ENCODE results near the gene HNRNPA3.
A peak's percentile ranks its signal among the peaks of the same experiment; 100 is the strongest.
"Not testable (repeated sequence)": the region's sequence is repeated elsewhere in the genome, so short reads cannot be mapped to it uniquely, and the experiment has no call there.

The HNRNPA3 gene

DNA sequence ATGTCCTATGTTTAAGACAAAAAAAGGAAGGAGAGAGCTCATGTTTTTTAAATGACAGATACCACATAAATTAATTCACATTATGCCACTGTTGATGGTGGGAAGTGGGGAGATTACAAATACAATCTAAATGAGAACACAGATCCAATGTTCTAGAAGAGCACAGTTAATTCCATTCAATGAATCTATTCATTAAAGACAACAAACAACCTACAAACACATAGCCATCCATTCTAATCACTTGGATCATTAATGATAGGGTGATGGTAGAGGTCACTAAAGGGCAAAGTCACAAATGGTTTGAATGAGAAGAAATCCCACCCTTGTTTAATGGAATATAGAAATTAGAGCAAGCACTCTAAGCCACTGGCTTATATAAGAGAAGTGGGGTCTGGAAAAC is 21.7 kb downstream of the HNRNPA3 start:
- DNase-seq = no peak

DNA sequence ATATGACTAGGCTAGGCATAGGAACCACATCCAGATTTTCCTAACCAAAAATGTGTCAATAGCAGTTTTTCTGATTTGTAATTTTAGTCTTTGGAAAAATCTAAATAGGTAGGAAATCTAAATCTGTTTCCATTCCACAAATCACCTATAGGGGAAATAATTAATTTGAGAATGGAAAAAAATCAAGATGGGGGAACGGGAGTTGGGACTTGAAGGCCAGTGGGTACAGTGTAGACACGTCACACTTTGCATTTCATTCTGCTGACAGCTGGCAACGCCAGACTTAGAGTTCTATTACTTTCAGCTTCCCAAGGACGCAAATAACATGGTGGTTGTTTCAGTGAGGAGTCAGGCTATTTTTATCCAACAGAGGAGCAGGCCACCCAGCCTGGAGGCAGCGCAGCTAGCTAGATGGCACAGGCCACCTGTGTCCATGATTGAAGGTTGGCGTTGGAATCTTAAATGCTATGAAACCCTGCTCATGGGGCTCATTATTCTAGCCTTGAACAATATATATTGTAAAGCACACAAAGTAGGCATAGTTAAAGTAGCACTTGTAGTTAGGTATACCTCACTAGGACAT is 23.4 kb downstream of the HNRNPA3 start:
- no peak for DNase-seq

- no peak for DNase-seq
These were observed 25.3 kb downstream of the HNRNPA3 start for GRCh38 chr2:177237932-177238331.

GRCh38 chr2:177239053-177239452 is 26.5 kb downstream of the HNRNPA3 start:
- no peak for DNase-seq

DNA sequence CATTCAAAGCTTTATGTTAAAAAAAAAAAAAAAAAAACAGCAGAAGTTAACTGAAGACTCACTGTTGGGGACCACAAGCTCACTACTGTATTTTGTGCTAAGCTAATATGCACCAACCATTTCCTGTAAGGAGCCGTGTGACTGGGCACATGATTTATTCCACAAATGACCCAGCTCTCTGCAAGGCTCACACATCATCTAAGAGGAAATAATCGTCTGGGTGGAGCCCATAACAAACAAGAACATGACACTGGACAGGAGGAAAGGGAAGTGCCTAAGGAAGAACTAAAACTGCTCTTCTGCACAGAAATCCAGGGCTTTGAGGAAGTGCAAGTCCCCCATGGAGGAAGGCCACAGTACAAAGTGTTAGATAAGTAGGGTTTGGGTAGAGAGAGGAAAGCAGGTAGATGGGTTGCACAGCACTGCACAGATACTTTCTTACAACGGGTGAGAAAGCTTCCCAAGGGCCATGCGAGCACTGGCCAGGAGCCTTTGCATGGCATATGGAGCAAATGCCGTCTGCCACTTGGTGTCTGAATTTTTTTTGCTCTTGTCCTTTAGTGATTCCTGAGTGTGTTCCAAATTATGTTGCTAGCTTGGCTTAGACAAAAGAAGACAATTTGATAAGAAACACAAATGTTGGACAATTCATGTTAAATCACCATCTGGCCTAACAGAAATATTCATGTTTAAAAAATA is 27.5 kb downstream of the HNRNPA3 start:
- DNase-seq = peak; percentile 96

DNA sequence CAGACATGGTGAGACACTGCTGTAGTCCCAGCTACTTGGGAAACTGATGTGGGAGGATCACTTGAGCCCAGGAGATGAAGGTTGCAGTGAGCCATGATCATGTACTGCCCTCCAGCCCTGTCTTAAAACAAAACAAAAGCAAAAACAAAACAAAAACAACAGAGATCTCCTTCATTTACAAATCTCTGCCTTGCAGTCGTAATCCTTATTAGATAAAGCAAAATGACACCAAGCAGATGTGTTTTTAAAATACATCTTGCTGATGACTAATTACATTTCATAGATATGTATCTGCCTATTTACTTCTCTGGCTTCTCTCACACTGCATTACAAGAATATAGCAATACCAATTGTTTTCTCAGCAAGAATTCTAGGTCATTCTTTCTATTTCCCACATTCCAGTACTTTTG is 29.1 kb downstream of the HNRNPA3 start:
- peak; percentile 69 for DNase-seq

GRCh38 chr2:177242121-177242987 is 29.8 kb downstream of the HNRNPA3 start:
- DNase-seq = peak; percentile 72

- DNase-seq = no peak
These were observed 30.5 kb downstream of the HNRNPA3 start for GRCh38 chr2:177243073-177243472.

GRCh38 chr2:177243476-177243875 is 30.9 kb downstream of the HNRNPA3 start:
- no peak for DNase-seq

- no peak for DNase-seq
These were observed 31.7 kb downstream of the HNRNPA3 start for GRCh38 chr2:177244244-177244771.

GRCh38 chr2:177245010-177245422 is 32.4 kb downstream of the HNRNPA3 start:
- DNase-seq = peak; percentile 65

DNA sequence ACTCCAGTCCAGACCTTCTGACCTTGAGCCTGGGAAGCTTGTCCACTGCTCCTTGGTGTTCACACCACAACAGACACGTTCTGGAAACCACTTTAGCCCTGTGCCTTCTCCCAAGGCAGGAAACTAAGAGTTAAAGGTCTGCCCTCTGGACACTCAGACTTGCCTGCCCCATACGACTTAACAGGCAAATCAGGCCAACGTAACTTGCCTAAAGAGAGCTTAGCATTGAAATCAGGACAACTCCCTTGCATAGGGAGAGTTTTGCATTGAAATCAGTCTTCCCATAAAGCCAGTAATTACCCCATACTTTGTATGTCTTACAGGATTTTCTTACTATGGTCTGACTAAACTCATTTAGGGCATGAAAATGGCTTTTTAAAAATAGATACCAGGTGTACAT is 33.4 kb downstream of the HNRNPA3 start:
- DNase-seq = no peak

DNA sequence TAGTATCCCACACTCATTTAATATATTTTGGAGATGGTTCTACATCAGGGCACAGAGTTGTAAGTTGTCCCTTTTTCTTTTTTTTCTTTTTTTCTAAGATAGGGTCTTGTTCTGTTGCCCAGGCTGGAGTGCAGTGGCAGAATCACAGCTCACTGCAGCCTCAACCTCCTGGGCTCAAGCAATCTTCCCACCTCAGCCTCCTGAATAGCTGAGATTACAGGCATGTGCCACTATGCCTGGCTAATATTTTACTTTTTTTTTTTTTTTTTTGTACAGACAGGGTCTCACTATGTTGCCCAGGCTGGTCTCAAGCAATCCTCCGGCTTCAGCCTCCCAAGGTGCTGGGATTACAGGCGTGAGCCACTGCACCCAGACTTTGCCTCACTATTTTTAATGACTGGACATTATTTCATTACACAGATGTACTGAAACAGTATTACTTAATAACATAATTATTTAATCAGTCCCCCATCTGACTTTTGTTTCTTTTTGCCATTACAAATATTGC is 34.0 kb downstream of the HNRNPA3 start:
- DNase-seq = not testable (repeated sequence)

DNA sequence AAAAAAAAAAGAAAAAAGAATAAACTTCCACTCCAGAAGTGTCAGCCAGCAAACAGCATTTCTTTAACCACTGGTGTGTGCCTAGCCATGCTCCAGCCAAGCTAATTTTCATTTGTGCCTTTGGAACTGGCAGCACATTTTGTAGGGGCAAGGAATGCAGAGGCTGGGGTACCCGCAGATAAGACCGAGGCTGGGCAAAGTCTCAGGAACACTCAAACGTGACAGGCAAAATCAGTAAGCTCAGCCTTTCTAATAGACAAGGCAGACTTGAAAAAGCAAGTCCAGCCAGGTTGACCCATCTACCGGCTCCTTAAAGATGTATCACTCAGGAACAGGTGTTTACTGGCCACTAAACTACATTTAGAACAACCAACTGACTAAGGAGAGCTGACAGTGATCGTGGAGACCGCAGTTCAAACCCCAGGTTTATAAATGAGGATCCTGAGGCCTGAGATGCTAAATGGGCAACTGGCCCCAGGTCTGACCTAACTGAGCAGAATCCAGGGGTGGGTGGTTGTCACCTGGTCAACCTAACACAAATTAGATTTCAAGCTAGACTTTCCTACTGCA is 35.2 kb downstream of the HNRNPA3 start:
- no peak for DNase-seq

DNA sequence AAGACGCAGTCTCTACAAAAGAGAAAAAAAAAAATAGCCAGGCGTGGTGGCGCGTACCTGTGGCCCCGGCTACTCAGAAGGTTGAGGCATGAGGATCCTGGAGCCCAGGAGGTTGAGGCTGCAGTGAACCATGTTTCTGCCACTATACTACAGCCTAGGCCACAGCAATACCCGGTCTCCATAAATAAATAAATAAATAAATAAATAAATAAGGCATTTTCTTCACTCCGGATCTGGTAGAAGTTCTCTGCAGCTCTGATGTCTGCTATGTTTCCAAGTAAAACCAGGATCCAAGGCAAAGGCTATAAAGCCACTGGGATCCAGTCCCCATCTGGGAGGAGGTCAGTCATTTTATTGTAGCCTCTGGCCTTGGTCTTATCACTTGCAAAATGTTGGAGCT is 36.4 kb downstream of the HNRNPA3 start:
- no peak for DNase-seq

DNA sequence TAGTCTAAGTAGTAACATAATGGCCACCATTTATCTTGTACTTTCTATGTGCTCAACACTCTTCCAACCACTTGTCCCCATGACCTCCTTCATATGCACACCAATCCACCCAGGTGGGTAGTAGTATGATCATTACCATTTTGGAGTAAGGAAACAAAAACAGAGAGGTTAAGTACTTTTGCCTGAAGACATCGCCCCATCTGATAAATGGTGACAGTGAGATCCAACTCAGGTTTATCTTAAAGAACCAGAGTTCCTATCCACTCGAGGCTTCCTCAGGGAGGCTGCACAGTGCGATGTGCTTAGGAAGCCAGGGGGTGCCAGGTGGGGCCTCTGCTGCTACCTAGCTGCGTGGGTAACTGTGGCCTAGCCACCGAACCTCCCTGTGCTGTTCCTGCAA is 37.9 kb downstream of the HNRNPA3 start:
- no peak for DNase-seq

GRCh38 chr2:177251165-177251542 is 38.6 kb downstream of the HNRNPA3 start:
- no peak for DNase-seq

- DNase-seq = peak; percentile 35
These were observed 40.4 kb downstream of the HNRNPA3 start for GRCh38 chr2:177252808-177253531.

GRCh38 chr2:177253704-177254103 is 41.1 kb downstream of the HNRNPA3 start:
- DNase-seq = no peak

GRCh38 chr2:177254433-177255226 is 42.0 kb downstream of the HNRNPA3 start:
- peak; percentile 30 for DNase-seq

DNA sequence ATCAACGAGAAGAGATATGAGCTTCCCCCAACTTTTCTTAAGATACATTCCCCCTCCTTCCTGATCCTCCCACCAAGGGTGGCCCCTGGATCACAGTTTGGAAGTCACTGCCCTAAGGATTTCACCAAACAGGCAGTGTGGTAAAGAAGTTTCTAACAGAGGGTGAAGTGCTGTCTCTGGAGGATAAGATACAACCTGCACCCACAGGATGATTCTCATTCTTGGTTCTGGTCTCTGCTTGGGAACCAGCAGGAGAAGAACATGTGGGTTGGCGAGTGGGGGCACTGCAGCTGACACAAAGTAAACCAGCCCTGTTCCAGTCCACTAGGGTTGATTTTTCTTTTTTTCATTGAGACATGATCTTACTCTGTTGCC is 42.6 kb downstream of the HNRNPA3 start:
- no peak for DNase-seq

GRCh38 chr2:177256026-177256425 is 43.4 kb downstream of the HNRNPA3 start:
- no peak for DNase-seq
